GM19324 (cell line): ENCODE data around the gene SLC9A4.

Experiments used
- ATAC-seq: cut with Tn5 transposase; IDR thresholded peaks from one replicate; pipeline ENCODE4 v1.9.1; 2021; ENCODE audit warnings: mild to moderate bottlenecking, moderate library complexity; ENCODE audit not compliant: unreplicated experiment, low FRiP score

SLC9A4 gene

GRCh38 chr2:102498414-102498813 lies 25.4 kb downstream of the SLC9A4 start:
- ATAC-seq = no peak

GRCh38 chr2:102499558-102499957 lies 26.5 kb downstream of the SLC9A4 start:
- no peak for ATAC-seq

DNA sequence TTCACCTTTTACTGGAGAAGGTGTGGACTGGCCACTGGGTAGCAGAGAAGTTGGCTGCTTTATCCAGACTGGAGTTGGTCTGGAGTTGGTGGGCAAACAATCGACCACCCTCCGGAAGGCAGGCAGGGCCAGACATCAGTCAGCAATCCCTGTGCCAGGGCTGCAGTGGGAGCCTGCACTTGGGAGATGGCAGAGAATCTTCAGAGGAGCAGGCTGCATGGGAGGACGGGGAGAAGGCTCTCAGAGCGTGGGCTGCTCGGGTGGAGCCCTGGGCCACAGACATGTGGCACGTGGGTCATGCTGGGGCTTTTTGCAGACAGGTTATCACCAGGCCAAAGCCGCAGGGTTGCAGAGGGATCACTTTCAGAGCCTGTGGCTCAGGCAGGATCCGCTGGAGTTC lies 29.6 kb downstream of the SLC9A4 start:
- ATAC-seq = no peak

GRCh38 chr2:102504833-102505232 lies 31.8 kb downstream of the SLC9A4 start:
- ATAC-seq = no peak

DNA sequence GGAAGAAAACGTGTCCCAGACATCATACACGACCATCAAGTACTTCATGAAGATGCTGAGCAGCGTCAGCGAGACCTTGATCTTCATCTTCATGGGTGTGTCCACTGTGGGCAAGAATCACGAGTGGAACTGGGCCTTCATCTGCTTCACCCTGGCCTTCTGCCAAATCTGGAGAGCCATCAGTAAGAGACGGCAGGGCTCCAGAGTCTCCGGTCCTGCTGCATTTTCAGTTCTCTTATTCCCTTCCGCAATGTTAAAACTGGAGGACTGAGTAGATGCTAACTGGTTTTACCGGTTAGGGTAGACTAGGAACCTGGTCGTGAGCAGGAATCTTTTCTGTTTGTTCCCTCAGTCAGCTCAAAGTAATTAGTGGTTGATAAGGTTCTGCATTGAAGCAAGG lies 32.3 kb downstream of the SLC9A4 start:
- ATAC-seq = no peak

GRCh38 chr2:102506743-102507142 lies 33.7 kb downstream of the SLC9A4 start:
- no peak for ATAC-seq

DNA sequence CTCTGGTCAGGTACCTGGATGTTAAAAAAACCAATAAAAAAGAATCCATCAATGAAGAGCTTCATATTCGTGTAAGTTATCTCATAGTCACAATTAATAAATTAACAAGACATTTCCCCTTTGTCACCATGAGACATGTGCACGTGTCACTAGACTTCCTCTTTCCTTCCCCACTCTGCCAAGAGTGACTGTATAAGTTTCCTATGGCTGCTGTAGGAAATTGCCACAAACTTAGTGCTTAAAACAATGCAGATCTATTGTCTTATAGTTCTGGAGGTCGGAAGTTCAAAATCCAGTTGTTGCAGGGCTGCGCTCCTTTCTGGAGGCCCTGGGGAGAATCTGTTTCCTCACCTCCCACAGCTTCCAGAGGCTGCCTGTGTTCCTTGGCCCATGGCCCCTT lies 35.8 kb downstream of the SLC9A4 start:
- no peak for ATAC-seq

DNA sequence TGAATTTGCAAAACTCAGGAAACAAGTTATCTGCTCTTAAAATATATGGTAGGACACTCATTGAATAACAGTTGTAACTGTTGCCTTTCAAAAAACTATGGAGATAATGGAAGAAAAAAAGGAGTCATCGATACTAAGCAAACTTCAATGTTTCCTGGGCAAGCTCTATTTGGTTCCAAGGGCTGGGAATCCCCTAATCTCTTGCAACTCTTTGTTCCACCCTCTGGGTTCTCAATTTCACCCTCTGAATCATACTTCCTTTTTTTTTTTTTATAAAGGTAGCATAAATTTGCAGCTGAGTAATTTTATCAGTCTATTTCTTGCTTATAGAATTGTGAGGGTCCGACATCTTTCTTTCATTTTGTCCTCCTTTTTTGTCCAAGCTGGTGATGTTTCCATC lies 36.7 kb downstream of the SLC9A4 start:
- no peak for ATAC-seq

GRCh38 chr2:102510791-102511575 lies 38.0 kb downstream of the SLC9A4 start:
- ATAC-seq = no peak

GRCh38 chr2:102512161-102512560 lies 39.1 kb downstream of the SLC9A4 start:
- no peak for ATAC-seq

- ATAC-seq = no peak
Observed at GRCh38 chr2:102513355-102513939, 40.4 kb downstream of the SLC9A4 start.

- ATAC-seq = no peak
Observed at GRCh38 chr2:102514061-102514785, 41.2 kb downstream of the SLC9A4 start.

GRCh38 chr2:102515851-102516250 lies 42.8 kb downstream of the SLC9A4 start:
- ATAC-seq = no peak

GRCh38 chr2:102518170-102518569 lies 45.1 kb downstream of the SLC9A4 start:
- ATAC-seq = no peak

GRCh38 chr2:102520009-102520408 lies 47.0 kb downstream of the SLC9A4 start:
- no peak for ATAC-seq

DNA sequence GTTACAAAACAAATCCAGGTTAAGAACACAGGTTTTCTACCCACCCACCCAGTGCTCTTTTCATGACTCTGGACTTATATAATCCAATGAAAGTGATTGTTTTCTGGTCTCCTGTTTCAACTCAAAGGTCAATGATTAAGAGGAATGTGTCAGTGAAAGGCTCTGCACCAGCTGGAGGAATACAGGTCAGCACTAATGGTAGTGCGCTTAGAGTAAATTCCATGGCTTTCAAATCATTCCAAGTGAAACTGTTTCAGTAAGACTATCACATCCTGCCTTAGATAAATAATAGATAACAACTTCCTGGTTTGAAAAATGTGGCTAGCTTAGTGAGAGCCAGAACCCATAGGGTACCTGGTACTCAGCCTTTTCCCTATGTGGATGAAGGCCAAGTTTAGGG lies 47.8 kb downstream of the SLC9A4 start:
- no peak for ATAC-seq

DNA sequence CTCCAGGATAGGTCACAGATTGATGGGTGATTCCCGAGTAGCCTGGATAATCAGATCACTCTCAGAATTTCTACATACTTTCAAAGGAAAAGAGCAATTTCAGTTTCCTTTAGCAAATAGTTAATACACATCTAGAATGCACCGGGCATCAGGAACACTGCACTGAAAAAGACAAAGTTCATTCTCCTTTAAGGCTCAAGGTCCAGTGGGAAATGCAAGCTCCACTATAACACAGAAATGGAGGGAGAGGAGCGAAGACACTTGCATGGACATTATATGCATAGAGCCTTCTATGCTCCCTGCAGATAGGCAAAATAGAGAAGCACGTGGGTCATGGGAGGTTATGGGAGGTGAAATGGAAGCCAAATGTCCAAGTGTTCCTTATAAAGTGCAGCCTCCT lies 49.1 kb downstream of the SLC9A4 start:
- no peak for ATAC-seq

GRCh38 chr2:102522890-102523289 lies 49.9 kb downstream of the SLC9A4 start:
- ATAC-seq = no peak

DNA sequence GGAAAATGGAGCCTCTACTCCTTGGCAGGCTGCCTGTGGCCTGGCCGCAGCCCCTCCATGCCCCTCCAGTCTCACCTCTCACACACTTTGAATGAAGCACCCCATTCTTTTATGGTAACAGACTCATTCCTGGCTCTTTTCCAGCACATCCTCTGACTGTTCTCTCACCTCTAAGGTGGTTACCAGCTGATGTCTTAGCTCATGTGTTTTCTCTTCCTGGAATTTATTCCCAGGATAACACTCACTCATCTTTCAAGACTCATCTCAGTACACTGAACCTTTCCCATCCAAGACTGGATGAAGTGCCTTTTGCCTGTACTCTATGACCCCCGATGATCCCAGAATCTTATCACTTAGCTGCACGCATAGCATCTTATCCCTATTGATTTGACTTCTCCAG lies 50.6 kb downstream of the SLC9A4 start:
- no peak for ATAC-seq

DNA sequence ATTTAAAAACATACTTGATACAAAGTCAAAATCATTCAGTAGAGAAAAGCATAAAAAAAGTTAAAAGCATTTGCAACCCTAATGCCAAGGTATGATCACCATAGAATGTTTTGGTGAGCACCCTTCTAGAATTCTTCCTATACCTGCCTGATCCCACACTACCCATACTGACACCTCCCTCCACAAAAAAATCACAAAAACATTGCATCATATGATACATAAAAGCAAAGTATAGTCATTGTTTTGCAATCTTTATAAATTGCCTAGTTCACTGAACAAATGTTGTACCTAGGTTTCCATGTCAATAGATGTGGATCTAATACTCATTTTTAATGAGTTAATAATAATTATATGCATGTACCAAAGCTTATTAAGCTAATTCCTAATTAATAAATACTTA lies 54.1 kb downstream of the SLC9A4 start:
- ATAC-seq = no peak

GRCh38 chr2:102538491-102538890 lies 65.5 kb downstream of the SLC9A4 start:
- no peak for ATAC-seq

GRCh38 chr2:102540882-102541281 lies 67.9 kb downstream of the SLC9A4 start:
- ATAC-seq = no peak
